Panc1 (cell line): ENCODE measurements around the gene HNRNPDL. TPM values are rescaled to one million over a fixed set of nuclear protein-coding genes. Genes with fewer than 3 reads are reported as not detected.
A peak's percentile ranks its signal among the peaks of the same experiment; 100 is the strongest.

Experiments used
- ATAC-seq: fragments of 200-7000 bp; cut with Tn5 transposase; 2 replicates; pipeline ENCODE4 v1.9.1; 2020; ENCODE audit warnings: mild to moderate bottlenecking, moderate library complexity
- BruUV-seq: library from RNA; stranded (reverse); fragments of 400-500 nt; replicated peaks from 2 replicates; lab custom pipeline; 2021; lab: Mats Ljungman, UMichigan
- CTCF ChIA-PET: fragments of 300-600 bp; sonication (Branson Sonifier 250); formaldehyde crosslinking; loops from one replicate; lab custom pipeline; 2022; ENCODE audit warnings: antibody characterized with exemption; lab: Charles Lee
- POLR2A ChIA-PET: fragments of 300-600 bp; sonication (Branson Sonifier 250); formaldehyde crosslinking; loops from one replicate; lab custom pipeline; 2022; ENCODE audit warnings: antibody characterized with exemption; lab: Charles Lee
- DNase-seq: peaks from one replicate; pipeline ENCODE4 v3.0.0-alpha.2; 2010; ENCODE audit warnings: low read depth, low spot score
- H3K27ac ChIP-seq: 2 replicates; pipeline ENCODE4 v1.5.1; 2011; ENCODE audit warnings: mild to moderate bottlenecking, low read length, inconsistent platforms
- H3K27me3 ChIP-seq: fragments of 200-500 bp; sonication (Bioruptor generic); 2 replicates; pipeline ENCODE4 v1.6.0; 2014; ENCODE audit warnings: low read length, inconsistent platforms; ENCODE audit not compliant: control insufficient read depth, insufficient read depth
- H3K36me3 ChIP-seq: fragments of 200-500 bp; sonication (Bioruptor generic); 2 replicates; pipeline ENCODE4 v1.5.1; 2014; ENCODE audit warnings: inconsistent platforms, mild to moderate bottlenecking, low read length, moderate library complexity; ENCODE audit not compliant: control insufficient read depth, insufficient read depth
- H3K4me1 ChIP-seq: 2 replicates; pipeline ENCODE4 v1.5.1; 2011; ENCODE audit warnings: inconsistent platforms, mild to moderate bottlenecking, low read length, moderate library complexity; ENCODE audit not compliant: control insufficient read depth, insufficient read depth
- H3K4me3 ChIP-seq, 2 experiments: 2 replicates each; pipeline ENCODE4 v1.5.1; 2011 to 2012; ENCODE audit warnings: low read depth in 2 of 2, low read length in 2 of 2, mild to moderate bottlenecking in 2 of 2, inconsistent platforms in 1 of 2, moderate library complexity in 1 of 2
- H3K9me3 ChIP-seq: fragments of 200-500 bp; sonication (Bioruptor generic); 2 replicates; pipeline ENCODE4 v1.5.1; 2014; ENCODE audit warnings: low read depth, mild to moderate bottlenecking, inconsistent platforms, low read length, moderate library complexity; ENCODE audit not compliant: control insufficient read depth, insufficient read depth
- REST ChIP-seq, 2 experiments: IDR thresholded peaks; 2 replicates each; pipeline ENCODE4 v1.6.1; 2011 to 2012; ENCODE audit warnings: low read depth in 2 of 2, control low read depth in 1 of 2, low read length in 1 of 2, mild to moderate bottlenecking in 1 of 2, moderate library complexity in 1 of 2; ENCODE audit not compliant: insufficient read depth in 1 of 2
- in situ Hi-C: cut with HindIII; loops from 2 replicates; pipeline ENCODE4 v1.10.0; 2016; ENCODE audit warnings: low sequenced_read_pairs, low pct_unique_long_range_greater_than_20kb
- intact Hi-C: fragments of 100-400 bp; cut with micrococcal nuclease; formaldehyde crosslinking; loops from one replicate; pipeline ENCODE4 v1.10.0; 2022; ENCODE audit not compliant: unreplicated experiment
- total RNA-seq: library from RNA; stranded (reverse); gene quantifications from one replicate; pipeline ENCODE4 v1.2.1, GENCODE V29; 2021; ENCODE audit not compliant: unreplicated experiment
- TF ChIP-seq, protein P1 (sequence below): fragments of 450-650 bp; IDR thresholded peaks from 2 replicates; pipeline ENCODE4 v1.5.1; 2017; ENCODE audit warnings: mild to moderate bottlenecking

HNRNPDL gene
- total RNA-seq, 1 experiment from 2014 or later: 146 TPM

- H3K27ac ChIP-seq: peak overlapping the region; percentile 86
- TF ChIP-seq REST (IDR thresholded peaks at IDR 0.05; ENCODE audit: insufficient read depth in 1 of 2, low read depth in 2 of 2, low read length in 1 of 2): no peak
- in situ Hi-C loops: no loop called here
- BruUV-seq: TSS peak; percentile 75
- no peaks in the 10 kb centered on the region for H3K27me3 ChIP-seq
- intact Hi-C loops: no loop called here
- H3K4me1 ChIP-seq: peaks cover 20% of the 10 kb centered on the region
- no peak for DNase-seq
- no peak for ATAC-seq
- CTCF ChIA-PET: no interaction called here
- peak overlapping the region; percentile 85 to 96 for H3K4me3 ChIP-seq
- POLR2A ChIA-PET: no interaction called here
- no peaks in the 10 kb centered on the region for H3K9me3 ChIP-seq
- H3K36me3 ChIP-seq: peaks cover 29% of the 10 kb centered on the region
Measured at GRCh38 chr4:82430964-82431745, 893 bp upstream of the HNRNPDL start.

GRCh38 chr4:82429728-82430192 lies 502 bp downstream of the HNRNPDL start:
- H3K36me3 ChIP-seq: peaks cover 43% of the 10 kb centered on the region
- no TSS peak for BruUV-seq
- ATAC-seq: peak; percentile 26
- ChIA-PET CTCF (no interaction called here), POLR2A (interaction anchor here (1.0 kb wide), 1 partner anchor 58 kb away, joined by 5 read pairs; no protein-coding TSS in a partner anchor)
- TF ChIP-seq, protein P1, sequence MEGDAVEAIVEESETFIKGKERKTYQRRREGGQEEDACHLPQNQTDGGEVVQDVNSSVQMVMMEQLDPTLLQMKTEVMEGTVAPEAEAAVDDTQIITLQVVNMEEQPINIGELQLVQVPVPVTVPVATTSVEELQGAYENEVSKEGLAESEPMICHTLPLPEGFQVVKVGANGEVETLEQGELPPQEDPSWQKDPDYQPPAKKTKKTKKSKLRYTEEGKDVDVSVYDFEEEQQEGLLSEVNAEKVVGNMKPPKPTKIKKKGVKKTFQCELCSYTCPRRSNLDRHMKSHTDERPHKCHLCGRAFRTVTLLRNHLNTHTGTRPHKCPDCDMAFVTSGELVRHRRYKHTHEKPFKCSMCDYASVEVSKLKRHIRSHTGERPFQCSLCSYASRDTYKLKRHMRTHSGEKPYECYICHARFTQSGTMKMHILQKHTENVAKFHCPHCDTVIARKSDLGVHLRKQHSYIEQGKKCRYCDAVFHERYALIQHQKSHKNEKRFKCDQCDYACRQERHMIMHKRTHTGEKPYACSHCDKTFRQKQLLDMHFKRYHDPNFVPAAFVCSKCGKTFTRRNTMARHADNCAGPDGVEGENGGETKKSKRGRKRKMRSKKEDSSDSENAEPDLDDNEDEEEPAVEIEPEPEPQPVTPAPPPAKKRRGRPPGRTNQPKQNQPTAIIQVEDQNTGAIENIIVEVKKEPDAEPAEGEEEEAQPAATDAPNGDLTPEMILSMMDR: peak; percentile 49
- TF ChIP-seq REST (IDR thresholded peaks at IDR 0.05; ENCODE audit: insufficient read depth in 1 of 2, low read depth in 2 of 2, low read length in 1 of 2): no peak
- peaks cover 20% of the 10 kb centered on the region for H3K4me1 ChIP-seq
- H3K9me3 ChIP-seq: no peaks in the 10 kb centered on the region
- no peaks in the 10 kb centered on the region for H3K27me3 ChIP-seq
- H3K4me3 ChIP-seq: peak overlapping the region; percentile 85 to 96
- in situ Hi-C loops (no loop called here), intact Hi-C loops (loop anchor here (5.0 kb wide), 1 partner anchor 57 kb away; the partner anchor contains the start of gene HNRNPD)
- H3K27ac ChIP-seq: peak overlapping the region; percentile 89
- no peak for DNase-seq
